RWPE2 (cell line): ENCODE measurements around the gene ATP1B1.

Source experiments
- ATAC-seq: fragments of 200-7000 bp; cut with Tn5 transposase; 3 replicates; pipeline ENCODE4 v1.9.1; 2021; ENCODE audit warnings: low read depth
- DNase-seq: peaks from one replicate; pipeline ENCODE4 v3.0.0-alpha.2; 2020; ENCODE audit warnings: low spot score
- H3K27ac ChIP-seq: fragments of 450-650 bp; 2 replicates; pipeline ENCODE4 v1.5.1; 2017; ENCODE audit warnings: mild to moderate bottlenecking; ENCODE audit not compliant: poor library complexity, severe bottlenecking
- H3K27me3 ChIP-seq: fragments of 250-450 bp; sonication (Bioruptor Pico); 2 replicates; pipeline ENCODE4 v1.5.1; 2021; ENCODE audit warnings: mild to moderate bottlenecking, moderate library complexity; ENCODE audit not compliant: insufficient read depth, poor library complexity, severe bottlenecking
- H3K36me3 ChIP-seq: fragments of 250-450 bp; sonication (Bioruptor Pico); 2 replicates; pipeline ENCODE4 v1.5.1; 2020; ENCODE audit warnings: low read depth, mild to moderate bottlenecking, moderate library complexity
- H3K4me1 ChIP-seq: fragments of 250-450 bp; sonication (Bioruptor Pico); 2 replicates; pipeline ENCODE4 v1.5.1; 2021; ENCODE audit warnings: mild to moderate bottlenecking, moderate library complexity; ENCODE audit not compliant: insufficient read depth, poor library complexity, severe bottlenecking
- H3K4me3 ChIP-seq: fragments of 250-450 bp; sonication (Bioruptor Pico); 2 replicates; pipeline ENCODE4 v1.5.1; 2021; ENCODE audit warnings: mild to moderate bottlenecking, moderate library complexity; ENCODE audit not compliant: severe bottlenecking
- H3K9me3 ChIP-seq: fragments of 250-450 bp; sonication (Bioruptor Pico); 2 replicates; pipeline ENCODE4 v1.5.1; 2021; ENCODE audit warnings: mild to moderate bottlenecking, moderate library complexity; ENCODE audit not compliant: severe bottlenecking
- TF ChIP-seq, protein P1 (sequence below): fragments of 450-650 bp; IDR thresholded peaks from one replicate; pipeline ENCODE4 v1.5.1; 2017; ENCODE audit warnings: mild to moderate bottlenecking, moderate library complexity; ENCODE audit not compliant: poor library complexity, severe bottlenecking

ATP1B1 gene

DNA sequence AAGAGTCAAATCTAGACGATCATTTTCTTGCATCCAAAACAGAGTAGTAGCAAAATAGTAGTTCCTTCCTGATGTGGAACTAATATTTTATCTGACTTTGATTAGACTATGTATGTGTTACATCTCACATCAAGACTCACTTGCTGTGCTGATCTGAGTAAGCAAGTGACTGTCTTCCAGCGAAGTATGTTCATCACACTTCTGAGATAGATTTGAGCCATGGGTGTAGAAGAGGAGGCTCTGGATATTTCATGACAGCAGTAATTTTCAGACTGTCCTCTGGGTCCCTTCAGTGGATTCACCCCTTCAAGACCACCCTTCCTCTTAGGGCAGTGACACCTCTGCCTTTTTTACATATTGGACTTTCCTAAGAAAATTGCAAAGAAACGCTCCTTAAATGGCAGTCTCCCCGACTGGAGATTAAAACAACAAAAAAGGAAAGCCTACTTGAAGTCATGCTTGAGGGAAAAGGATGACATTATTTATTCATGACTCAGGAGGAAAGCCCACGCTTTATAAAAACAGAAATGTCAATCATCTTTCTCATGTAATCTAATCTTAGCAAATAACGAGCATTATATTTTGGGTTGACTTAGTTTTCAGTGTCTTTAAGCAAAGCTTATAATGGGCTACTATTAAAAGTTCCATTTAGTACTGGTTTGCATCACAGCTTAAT lies 22.8 kb downstream of the ATP1B1 start:
- no peaks in the 10 kb centered on the region for H3K27me3 ChIP-seq
- TF ChIP-seq, protein P1, sequence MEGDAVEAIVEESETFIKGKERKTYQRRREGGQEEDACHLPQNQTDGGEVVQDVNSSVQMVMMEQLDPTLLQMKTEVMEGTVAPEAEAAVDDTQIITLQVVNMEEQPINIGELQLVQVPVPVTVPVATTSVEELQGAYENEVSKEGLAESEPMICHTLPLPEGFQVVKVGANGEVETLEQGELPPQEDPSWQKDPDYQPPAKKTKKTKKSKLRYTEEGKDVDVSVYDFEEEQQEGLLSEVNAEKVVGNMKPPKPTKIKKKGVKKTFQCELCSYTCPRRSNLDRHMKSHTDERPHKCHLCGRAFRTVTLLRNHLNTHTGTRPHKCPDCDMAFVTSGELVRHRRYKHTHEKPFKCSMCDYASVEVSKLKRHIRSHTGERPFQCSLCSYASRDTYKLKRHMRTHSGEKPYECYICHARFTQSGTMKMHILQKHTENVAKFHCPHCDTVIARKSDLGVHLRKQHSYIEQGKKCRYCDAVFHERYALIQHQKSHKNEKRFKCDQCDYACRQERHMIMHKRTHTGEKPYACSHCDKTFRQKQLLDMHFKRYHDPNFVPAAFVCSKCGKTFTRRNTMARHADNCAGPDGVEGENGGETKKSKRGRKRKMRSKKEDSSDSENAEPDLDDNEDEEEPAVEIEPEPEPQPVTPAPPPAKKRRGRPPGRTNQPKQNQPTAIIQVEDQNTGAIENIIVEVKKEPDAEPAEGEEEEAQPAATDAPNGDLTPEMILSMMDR = no peak
- DNase-seq = no peak
- no peak for ATAC-seq
- peaks cover 8% of the 10 kb centered on the region for H3K4me1 ChIP-seq
- no peak overlapping the region for H3K27ac ChIP-seq
- H3K9me3 ChIP-seq = no peaks in the 10 kb centered on the region
- H3K36me3 ChIP-seq = peaks cover 94% of the 10 kb centered on the region
- no peak overlapping the region for H3K4me3 ChIP-seq

DNA sequence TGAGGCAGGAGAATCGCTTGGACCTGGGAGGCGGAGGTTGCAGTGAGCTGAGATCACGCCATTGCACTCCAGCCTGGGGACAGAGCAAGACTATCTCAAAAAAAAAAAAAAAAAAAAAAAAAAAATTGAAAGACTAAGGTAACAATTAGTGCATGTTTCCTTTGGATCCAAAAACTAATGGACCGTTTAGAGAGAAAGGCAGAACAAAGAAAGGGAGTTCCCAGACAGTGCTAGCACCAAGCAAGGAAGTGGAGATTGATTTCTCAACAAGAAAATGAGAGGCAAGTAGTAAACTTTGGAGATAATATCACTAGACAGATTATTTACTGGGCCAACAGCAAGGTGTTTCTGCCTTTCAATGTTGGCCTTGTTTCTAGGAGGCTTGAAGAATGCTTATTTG lies 24.2 kb downstream of the ATP1B1 start:
- DNase-seq = no peak
- H3K9me3 ChIP-seq = no peaks in the 10 kb centered on the region
- peaks cover 8% of the 10 kb centered on the region for H3K4me1 ChIP-seq
- no peak overlapping the region for H3K27ac ChIP-seq
- no peaks in the 10 kb centered on the region for H3K27me3 ChIP-seq
- TF ChIP-seq, protein P1 = no peak
- ATAC-seq = no peak
- peaks cover 86% of the 10 kb centered on the region for H3K36me3 ChIP-seq
- H3K4me3 ChIP-seq = no peak overlapping the region

- H3K4me1 ChIP-seq = peaks cover 8% of the 10 kb centered on the region
- peak overlapping the region; percentile 23 for H3K27ac ChIP-seq
- H3K36me3 ChIP-seq = peaks cover 66% of the 10 kb centered on the region
- TF ChIP-seq, protein P1 = no peak
- DNase-seq = no peak
- no peaks in the 10 kb centered on the region for H3K9me3 ChIP-seq
- H3K27me3 ChIP-seq = no peaks in the 10 kb centered on the region
- peak; percentile 65; the same call in 2 of the 3 replicates for ATAC-seq
- no peak overlapping the region for H3K4me3 ChIP-seq
Observed at GRCh38 chr1:169132512-169133227, 26.2 kb downstream of the ATP1B1 start.

DNA sequence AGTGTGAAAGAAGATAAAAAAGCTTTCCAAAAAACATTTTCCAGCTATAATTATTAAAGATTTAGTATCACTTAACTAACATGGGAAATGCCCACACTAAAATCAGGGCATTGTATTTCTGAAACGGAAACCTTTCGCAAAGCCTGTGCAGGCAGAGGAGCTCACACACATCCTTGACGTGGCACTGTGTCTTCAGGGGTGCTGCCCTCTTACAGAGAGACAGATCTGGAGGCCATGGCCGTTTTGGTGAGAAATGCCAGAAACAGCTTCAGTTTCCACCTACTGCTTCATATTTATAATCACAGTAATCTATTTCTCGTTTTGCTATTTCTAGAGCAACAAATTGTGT lies 26.7 kb downstream of the ATP1B1 start:
- TF ChIP-seq, protein P1 = no peak
- Histone ChIP-seq H3K4me1 (peaks cover 8% of the 10 kb centered on the region), H3K36me3 (peaks cover 60% of the 10 kb centered on the region), H3K27ac (peak overlapping the region; percentile 23), H3K4me3 (no peak overlapping the region), H3K27me3 (no peaks in the 10 kb centered on the region), H3K9me3 (no peaks in the 10 kb centered on the region)
- no peak for DNase-seq
- ATAC-seq = no peak
